Measurements from ENCODE around the gene ABHD17B.

ABHD17B gene

GRCh38 chr9:71875345-71875744, 35.6 kb downstream of the ABHD17B start:
- no peak for DNase-seq

- DNase-seq: no peak
Measured at GRCh38 chr9:71863631-71864030, 47.4 kb downstream of the ABHD17B start.

- no peak for DNase-seq
Measured at GRCh38 chr9:71861618-71862017, 49.4 kb downstream of the ABHD17B start.

- no peak for DNase-seq
Measured at GRCh38 chr9:71859939-71860338, 51.1 kb downstream of the ABHD17B start.

- DNase-seq: no peak
Measured at GRCh38 chr9:71858812-71859211, 52.2 kb downstream of the ABHD17B start.

GRCh38 chr9:71858102-71858798, 52.7 kb downstream of the ABHD17B start:
- DNase-seq: no peak

GRCh38 chr9:71857159-71857558, 53.8 kb downstream of the ABHD17B start:
- DNase-seq: no peak

- no peak for DNase-seq
Measured at GRCh38 chr9:71854811-71855210, 56.2 kb downstream of the ABHD17B start.

- no peak for DNase-seq
Measured at GRCh38 chr9:71853084-71853483, 57.9 kb downstream of the ABHD17B start.

GRCh38 chr9:71850996-71851395, 60.0 kb downstream of the ABHD17B start:
- DNase-seq: no peak

GRCh38 chr9:71847892-71848291, 63.1 kb downstream of the ABHD17B start:
- no peak for DNase-seq

GRCh38 chr9:71844808-71845207, 66.2 kb downstream of the ABHD17B start:
- DNase-seq: no peak

- no peak for DNase-seq
Measured at GRCh38 chr9:71839668-71840067, 71.3 kb downstream of the ABHD17B start.

GRCh38 chr9:71835596-71835995, 75.4 kb downstream of the ABHD17B start:
- DNase-seq: no peak

- no peak for DNase-seq
Measured at GRCh38 chr9:71830929-71831328, 80.1 kb downstream of the ABHD17B start.

- no peak for DNase-seq
Measured at GRCh38 chr9:71830153-71830552, 80.8 kb downstream of the ABHD17B start.

- DNase-seq: no peak
Measured at GRCh38 chr9:71826279-71826678, 84.7 kb downstream of the ABHD17B start.

GRCh38 chr9:71824257-71824656, 86.7 kb downstream of the ABHD17B start:
- no peak for DNase-seq

GRCh38 chr9:71822935-71823334, 88.1 kb downstream of the ABHD17B start:
- no peak for DNase-seq

GRCh38 chr9:71822456-71822855, 88.5 kb downstream of the ABHD17B start:
- DNase-seq: no peak

- DNase-seq: no peak
Measured at GRCh38 chr9:71821405-71821804, 89.6 kb downstream of the ABHD17B start.

GRCh38 chr9:71820403-71820921, 90.5 kb downstream of the ABHD17B start:
- DNase-seq: no peak

GRCh38 chr9:71819115-71819739, 91.8 kb downstream of the ABHD17B start:
- DNase-seq: peak; percentile 67

- no peak for DNase-seq
Measured at GRCh38 chr9:71816916-71817451, 94.0 kb downstream of the ABHD17B start.

Data from stimulated activated CD8-positive, alpha-beta memory T cell treated with anti-CD3 and anti-CD28 coated beads, Interleukin-4, amount 100 ng/mL, for 48 hours (primary cell).